GM12878 (cell line): ENCODE results near the gene FZD2. TPM values are rescaled to one million over a fixed set of nuclear protein-coding genes. Genes with fewer than 3 reads are reported as not detected.

ENCODE experiments used
- CEBPB ChIP-seq, 2 experiments: fragments of 150-350 bp in 1 of 2; IDR thresholded peaks; 2 replicates each; pipeline ENCODE4 v1.6.1; 2012 to 2014; ENCODE audit warnings: low read depth in 2 of 2, low read length in 2 of 2, borderline replicate concordance in 1 of 2, inconsistent platforms in 1 of 2
- CTCF ChIP-seq, 3 experiments: IDR thresholded peaks in 2 of 3; conservative IDR thresholded peaks in 1 of 3; 2 replicates each; pipeline ENCODE4 v1.5.1; 2011; ENCODE audit warnings: low read depth in 3 of 3, low read length in 3 of 3, mild to moderate bottlenecking in 3 of 3, control low read depth in 2 of 3, moderate library complexity in 2 of 3, inconsistent platforms in 1 of 3, mixed read lengths in 1 of 3; ENCODE audit not compliant: control insufficient read depth in 2 of 3, insufficient read depth in 1 of 3; ENCODE audit errors: extremely low read depth in 1 of 3
- FOXM1 ChIP-seq: IDR thresholded peaks from 2 replicates; pipeline ENCODE4 v1.6.1; 2012; ENCODE audit warnings: low read depth, mild to moderate bottlenecking, inconsistent platforms, low read length, moderate library complexity
- KDM1A ChIP-seq: fragments of 200-600 bp; sonication (generic); IDR thresholded peaks from 2 replicates; pipeline ENCODE4 v1.6.1; 2016; ENCODE audit warnings: borderline replicate concordance
- KLF5 ChIP-seq: fragments of 450-650 bp; IDR thresholded peaks from 2 replicates; pipeline ENCODE4 v1.6.1; 2014; ENCODE audit warnings: mild to moderate bottlenecking; ENCODE audit not compliant: partially characterized antibody
- NFYA ChIP-seq: IDR thresholded peaks from 2 replicates; pipeline ENCODE4 v1.6.1; 2011; ENCODE audit warnings: low read depth, mild to moderate bottlenecking, low read length, improper control_type of control experiment, borderline replicate concordance
- RCOR1 ChIP-seq: conservative IDR thresholded peaks from 2 replicates; pipeline ENCODE4 v1.6.1; 2012; ENCODE audit warnings: low read depth, low read length, improper control_type of control experiment
- ZNF592 ChIP-seq: fragments of 450-650 bp; IDR thresholded peaks from 2 replicates; pipeline ENCODE4 v1.6.1; 2017; ENCODE audit warnings: mild to moderate bottlenecking, moderate library complexity
- polyA plus RNA-seq, 11 experiments: library from polyadenylated mRNA; depleted of rRNA in 4 of 11; unstranded in 6 of 11; stranded (reverse) in 5 of 11; fragments of >200 nt; fragmentation: Nextera tagmentation in 4 of 11; fragmentation: Illumina TruSeq in 1 of 11; extraction: Ambion mirVana in 4 of 11; extraction: Trizol in 1 of 11; gene quantifications; 1 replicate in 1 of 11; 2 replicates in 10 of 11; pipeline versions ENCODE4 v1.2.1 to v1.2.3, GENCODE V29; 2011 to 2016; ENCODE audit warnings: inconsistent platforms in 2 of 11, missing spikeins in 2 of 11, low read depth in 1 of 11
- total RNA-seq, 4 experiments: library from RNA; depleted of rRNA in 3 of 4; stranded (reverse); fragments of >200 nt in 3 of 4; fragmentation: Illumina TruSeq in 1 of 4; extraction: Trizol in 1 of 4; gene quantifications; 2 replicates each; pipeline versions ENCODE4 v1.2.1 to v1.2.3, GENCODE V29; 2013 to 2021

Gene FZD2
- total and polyA plus RNA-seq, 10 of the 15 experiments (the other 5 are each of a cell fraction or from before 2014, with no cell fraction given), result 0.09 to 4.2 (median 0.63) TPM; not detected in 1

- TF ChIP-seq FOXM1, result no peak
- no peak for TF ChIP-seq CTCF (IDR thresholded peaks at IDR 0.05 in 2 of 3, conservative IDR thresholded peaks at IDR 0.05 in 1 of 3; ENCODE audit: control insufficient read depth in 2 of 3, extremely low read depth in 1 of 3, insufficient read depth in 1 of 3, low read depth in 3 of 3, low read length in 3 of 3)
- TF ChIP-seq ZNF592, result no peak
- no peak for TF ChIP-seq KLF5
- no peak for TF ChIP-seq CEBPB (IDR thresholded peaks at IDR 0.05; ENCODE audit: borderline replicate concordance in 1 of 2, low read depth in 2 of 2, low read length in 2 of 2)
- TF ChIP-seq NFYA, result no peak
- no peak for TF ChIP-seq RCOR1
- no peak for TF ChIP-seq KDM1A
- TF ChIP-seq, all 136 proteins: peak for 0
These were observed 33.9 kb downstream of the FZD2 start (continued) for GRCh38 chr17:44591206-44591605.
